GM06990 (cell line): Measurements from ENCODE around the gene HS1BP3.

Source experiments
- DNase-seq: peaks from one replicate; pipeline ENCODE4 v3.0.0-alpha.2; 2011; ENCODE audit not compliant: insufficient read length; ENCODE audit errors: extremely low read depth
- H3K27me3 ChIP-seq: replicated peaks from 2 replicates; pipeline ENCODE4 v1.6.0; 2011; ENCODE audit warnings: low read length; ENCODE audit not compliant: control insufficient read depth, insufficient read depth
- H3K36me3 ChIP-seq: 2 replicates; pipeline ENCODE4 v1.5.1; 2011; ENCODE audit warnings: low read length; ENCODE audit not compliant: control insufficient read depth, insufficient read depth
- H3K4me3 ChIP-seq: replicated peaks from 2 replicates; pipeline ENCODE4 v1.5.1; 2011; ENCODE audit warnings: low read depth, mild to moderate bottlenecking, control low read depth, low read length
- TF ChIP-seq, protein P1 (sequence below): IDR thresholded peaks from 2 replicates; pipeline ENCODE4 v1.5.1; 2011; ENCODE audit warnings: low read length, control low read depth, mild to moderate bottlenecking, inconsistent platforms; ENCODE audit not compliant: insufficient read depth, poor library complexity, severe bottlenecking

Gene HS1BP3

DNA sequence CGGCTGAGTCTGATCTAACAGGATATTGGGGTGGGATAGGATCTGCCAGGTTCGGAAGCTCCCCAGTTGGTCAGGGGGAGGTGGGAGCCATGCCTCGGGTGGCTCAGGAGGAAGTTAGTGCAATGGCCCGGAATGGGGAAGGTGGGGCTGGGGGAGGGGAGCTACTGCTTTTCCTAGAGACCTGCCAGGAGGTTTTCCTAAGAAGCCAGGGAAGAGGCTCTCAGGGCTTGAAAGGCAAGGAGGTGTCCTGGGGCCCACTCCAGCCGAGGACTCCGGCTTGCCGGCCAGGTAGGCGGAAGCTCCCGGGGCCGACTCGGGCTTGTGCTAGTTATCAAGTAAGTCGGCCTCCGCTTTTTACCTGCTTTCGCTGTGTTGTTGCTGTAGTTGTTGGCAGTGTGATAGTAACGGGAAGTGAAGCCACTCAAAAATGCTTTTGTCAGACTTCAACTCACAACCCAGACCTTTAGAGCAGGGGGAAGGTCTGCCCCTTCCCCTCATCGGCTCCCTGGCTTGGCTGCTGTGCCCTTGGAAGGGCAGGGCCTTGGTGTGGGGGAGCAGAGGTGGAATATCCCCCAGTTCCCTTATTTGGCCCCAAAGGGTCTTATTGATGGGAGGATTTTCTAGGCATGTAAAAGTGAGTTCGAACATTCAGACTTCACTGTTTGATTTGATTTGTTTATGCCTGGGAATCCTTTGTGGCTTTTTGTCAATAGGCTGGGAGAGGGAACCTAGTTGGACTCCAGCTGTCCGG, 21.5 kb upstream of the HS1BP3 start:
- Histone ChIP-seq H3K4me3 (no peak overlapping the region), H3K36me3 (no peaks in the 10 kb centered on the region)
- TF ChIP-seq, protein P1, sequence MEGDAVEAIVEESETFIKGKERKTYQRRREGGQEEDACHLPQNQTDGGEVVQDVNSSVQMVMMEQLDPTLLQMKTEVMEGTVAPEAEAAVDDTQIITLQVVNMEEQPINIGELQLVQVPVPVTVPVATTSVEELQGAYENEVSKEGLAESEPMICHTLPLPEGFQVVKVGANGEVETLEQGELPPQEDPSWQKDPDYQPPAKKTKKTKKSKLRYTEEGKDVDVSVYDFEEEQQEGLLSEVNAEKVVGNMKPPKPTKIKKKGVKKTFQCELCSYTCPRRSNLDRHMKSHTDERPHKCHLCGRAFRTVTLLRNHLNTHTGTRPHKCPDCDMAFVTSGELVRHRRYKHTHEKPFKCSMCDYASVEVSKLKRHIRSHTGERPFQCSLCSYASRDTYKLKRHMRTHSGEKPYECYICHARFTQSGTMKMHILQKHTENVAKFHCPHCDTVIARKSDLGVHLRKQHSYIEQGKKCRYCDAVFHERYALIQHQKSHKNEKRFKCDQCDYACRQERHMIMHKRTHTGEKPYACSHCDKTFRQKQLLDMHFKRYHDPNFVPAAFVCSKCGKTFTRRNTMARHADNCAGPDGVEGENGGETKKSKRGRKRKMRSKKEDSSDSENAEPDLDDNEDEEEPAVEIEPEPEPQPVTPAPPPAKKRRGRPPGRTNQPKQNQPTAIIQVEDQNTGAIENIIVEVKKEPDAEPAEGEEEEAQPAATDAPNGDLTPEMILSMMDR, result no peak

DNA sequence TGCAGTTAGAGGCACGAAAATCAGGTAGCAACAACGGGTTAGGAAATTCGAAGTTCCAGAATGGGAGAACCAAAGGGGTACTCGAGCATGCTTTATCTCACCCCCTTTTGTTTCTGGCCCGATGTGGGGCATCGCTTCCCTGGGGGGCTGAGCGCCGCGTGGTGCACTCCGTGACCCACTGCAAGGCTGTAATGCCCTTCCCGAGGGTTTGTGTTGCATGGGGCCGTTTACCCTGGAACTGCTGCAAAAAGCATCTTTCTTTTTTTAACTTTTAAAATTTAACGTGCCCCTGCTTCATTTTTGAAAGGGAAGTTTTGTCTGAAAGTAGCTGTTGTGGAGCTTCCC, 20.8 kb upstream of the HS1BP3 start:
- no peaks in the 10 kb centered on the region; the same call in 1 of the 2 replicates for H3K27me3 ChIP-seq
- H3K4me3 ChIP-seq, result no peak overlapping the region
- TF ChIP-seq, protein P1, result no peak
- DNase-seq, result no peak
- no peaks in the 10 kb centered on the region for H3K36me3 ChIP-seq

More for the DNA sequence above, 21.5 kb upstream of the HS1BP3 start:
- H3K27me3 ChIP-seq, result no peaks in the 10 kb centered on the region; the same call in 1 of the 2 replicates
- no peak for DNase-seq

DNA sequence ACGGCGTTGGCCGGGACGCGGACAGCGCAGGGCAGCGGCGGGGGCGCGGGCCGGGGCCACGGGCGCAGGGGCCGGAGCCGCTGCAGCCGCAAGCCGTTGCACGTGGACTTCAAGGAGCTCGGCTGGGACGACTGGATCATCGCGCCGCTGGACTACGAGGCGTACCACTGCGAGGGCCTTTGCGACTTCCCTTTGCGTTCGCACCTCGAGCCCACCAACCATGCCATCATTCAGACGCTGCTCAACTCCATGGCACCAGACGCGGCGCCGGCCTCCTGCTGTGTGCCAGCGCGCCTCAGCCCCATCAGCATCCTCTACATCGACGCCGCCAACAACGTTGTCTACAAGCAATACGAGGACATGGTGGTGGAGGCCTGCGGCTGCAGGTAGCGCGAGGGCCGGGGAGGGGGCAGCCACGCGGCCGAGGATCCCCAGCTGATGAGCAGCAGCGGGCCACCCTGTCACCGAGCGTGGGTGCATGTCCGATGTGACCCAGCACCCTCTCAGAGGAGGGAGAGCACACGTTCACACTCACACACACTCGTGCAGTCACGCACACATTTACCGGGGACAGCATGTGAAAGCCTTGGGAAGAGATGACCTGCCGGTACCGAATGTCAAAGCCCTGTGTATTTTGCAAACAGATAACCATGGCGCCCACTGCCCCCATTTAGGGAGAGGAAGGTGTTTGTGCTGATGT, 20.3 kb upstream of the HS1BP3 start:
- no peaks in the 10 kb centered on the region; the same call in 1 of the 2 replicates for H3K27me3 ChIP-seq
- no peak overlapping the region for H3K4me3 ChIP-seq
- no peak for DNase-seq
- TF ChIP-seq, protein P1, result no peak
- H3K36me3 ChIP-seq, result no peaks in the 10 kb centered on the region

DNA sequence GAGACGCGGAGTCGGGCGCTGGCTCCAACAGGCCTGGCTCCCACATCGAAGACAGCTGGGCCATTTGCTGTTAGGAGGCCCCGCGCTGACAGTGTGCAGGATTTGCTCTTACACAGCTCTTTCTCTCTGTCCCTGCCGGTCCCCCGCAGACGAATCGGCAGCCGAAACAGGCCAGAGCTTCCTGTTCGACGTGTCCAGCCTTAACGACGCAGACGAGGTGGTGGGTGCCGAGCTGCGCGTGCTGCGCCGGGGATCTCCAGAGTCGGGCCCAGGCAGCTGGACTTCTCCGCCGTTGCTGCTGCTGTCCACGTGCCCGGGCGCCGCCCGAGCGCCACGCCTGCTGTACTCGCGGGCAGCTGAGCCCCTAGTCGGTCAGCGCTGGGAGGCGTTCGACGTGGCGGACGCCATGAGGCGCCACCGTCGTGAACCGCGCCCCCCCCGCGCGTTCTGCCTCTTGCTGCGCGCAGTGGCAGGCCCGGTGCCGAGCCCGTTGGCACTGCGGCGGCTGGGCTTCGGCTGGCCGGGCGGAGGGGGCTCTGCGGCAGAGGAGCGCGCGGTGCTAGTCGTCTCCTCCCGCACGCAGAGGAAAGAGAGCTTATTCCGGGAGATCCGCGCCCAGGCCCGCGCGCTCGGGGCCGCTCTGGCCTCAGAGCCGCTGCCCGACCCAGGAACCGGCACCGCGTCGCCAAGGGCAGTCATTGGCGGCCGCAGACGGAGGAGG, 19.6 kb upstream of the HS1BP3 start:
- no peak for DNase-seq
- Histone ChIP-seq H3K4me3 (no peak overlapping the region), H3K27me3 (no peaks in the 10 kb centered on the region; the same call in 1 of the 2 replicates), H3K36me3 (no peaks in the 10 kb centered on the region)
- TF ChIP-seq, protein P1, result no peak

DNA sequence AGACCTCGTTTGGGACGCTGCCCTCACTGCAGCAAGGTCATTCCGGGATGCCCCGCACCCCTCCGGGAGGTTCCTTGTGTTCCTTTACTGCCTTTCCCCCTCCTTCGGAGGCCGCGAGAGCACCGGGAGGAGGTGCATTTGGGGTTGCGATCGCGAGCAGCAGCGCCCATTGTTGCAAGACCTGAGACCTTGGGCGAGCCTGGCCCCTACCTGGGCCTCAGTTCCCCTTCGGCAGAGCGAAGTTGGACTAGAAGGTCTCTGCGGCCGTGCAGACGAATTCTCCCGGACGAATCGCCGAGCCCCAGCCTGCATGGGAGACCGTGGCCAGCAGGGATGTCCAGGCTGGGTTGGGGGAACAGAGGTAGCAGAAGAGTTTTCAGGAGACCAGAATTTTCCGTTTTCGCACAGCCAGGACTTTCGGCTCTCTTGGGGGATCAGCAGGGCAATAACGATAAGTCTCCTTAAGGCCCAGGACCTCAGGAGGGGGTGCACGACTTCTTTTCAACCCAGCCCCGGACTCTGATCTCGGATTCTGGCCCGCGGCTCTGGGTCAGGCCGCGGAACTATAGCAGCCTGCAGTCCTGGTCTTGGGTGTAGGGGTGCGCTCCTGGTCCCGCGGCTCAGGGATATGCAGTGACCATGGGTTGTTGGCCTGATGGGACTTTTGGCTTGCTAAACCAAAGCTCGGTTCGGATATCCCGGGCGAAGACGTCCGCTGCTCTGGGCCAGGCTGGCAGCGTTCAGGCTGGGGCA, 18.8 kb upstream of the HS1BP3 start:
- no peak for DNase-seq
- Histone ChIP-seq H3K4me3 (no peak overlapping the region), H3K27me3 (no peaks in the 10 kb centered on the region; the same call in 1 of the 2 replicates), H3K36me3 (no peaks in the 10 kb centered on the region)
- TF ChIP-seq, protein P1, result no peak
